HepG2 (cell line): ENCODE measurements around the gene LRRC32. TPM values are rescaled to one million over a fixed set of nuclear protein-coding genes. Genes with fewer than 3 reads are reported as not detected.

Source experiments
- ATAC-seq: fragments of 200-7000 bp; cut with Tn5 transposase; 3 replicates; pipeline ENCODE4 v1.9.1; 2020; ENCODE audit warnings: mild to moderate bottlenecking, moderate library complexity
- BruUV-seq: library from RNA; stranded (reverse); fragments of 400-500 nt; replicated peaks from 2 replicates; lab custom pipeline; 2021; lab: Mats Ljungman, UMichigan
- CTCF ChIA-PET: fragments of 300-600 bp; formaldehyde crosslinking; extraction: SDS; loops from one replicate; lab custom pipeline; 2021; ENCODE audit warnings: low total read pairs, inconsistent platforms, low intra/inter-chr PET ratio; lab: Yijun Ruan, JAX
- POLR2A ChIA-PET: fragments of 350-600 bp; sonication (Branson Sonifier 250); formaldehyde crosslinking; loops from one replicate; lab custom pipeline; 2020; ENCODE audit warnings: antibody characterized with exemption, inconsistent platforms; lab: Yijun Ruan, JAX
- DNase-seq: peaks from one replicate; pipeline ENCODE4 v3.0.0-alpha.2; 2015; ENCODE audit warnings: low spot score
- FAIRE-seq: peaks from 3 replicates; lab custom pipeline; 2011; peaks lifted over from hg19 to GRCh38; lab: Jason Lieb, UNC
- H2AFZ ChIP-seq: one replicate; pipeline ENCODE4 v1.6.1; 2011; ENCODE audit warnings: low read length, inconsistent platforms
- H3K27ac ChIP-seq: fragments of 300-600 bp; 3 replicates; pipeline ENCODE4 v1.8.0; 2011; ENCODE audit warnings: mixed run types, mild to moderate bottlenecking, mixed read lengths, low read length, inconsistent platforms; ENCODE audit not compliant: insufficient read depth; ENCODE audit errors: extremely low read length
- H3K27me3 ChIP-seq, 2 experiments: fragments of 200-600 bp in 1 of 2; 2 replicates in 1 of 2; 3 replicates in 1 of 2; pipeline versions ENCODE4 v1.6.0 to v1.8.0; 2011; ENCODE audit warnings: low read length in 2 of 2, mild to moderate bottlenecking in 2 of 2, moderate library complexity in 2 of 2, inconsistent platforms in 1 of 2; ENCODE audit not compliant: insufficient read depth in 2 of 2, control insufficient read depth in 1 of 2
- H3K36me3 ChIP-seq, 2 experiments: fragments of 200-600 bp in 1 of 2; replicated peaks in 1 of 2; 2 replicates in 1 of 2; 3 replicates in 1 of 2; pipeline versions ENCODE4 v1.5.1 to v1.8.0; 2011; ENCODE audit warnings: low read length in 2 of 2, inconsistent platforms in 1 of 2; ENCODE audit not compliant: insufficient read depth in 2 of 2, control insufficient read depth in 1 of 2
- H3K4me1 ChIP-seq: 2 replicates; pipeline ENCODE4 v1.5.1; 2012; ENCODE audit warnings: low read length, inconsistent platforms; ENCODE audit not compliant: insufficient read depth
- H3K4me2 ChIP-seq: 2 replicates; pipeline ENCODE4 v1.6.0; 2011; ENCODE audit warnings: low read depth, low read length, inconsistent platforms
- H3K4me3 ChIP-seq, 3 experiments: fragments of 200-600 bp in 1 of 3; sonication (generic), shearing (Covaris generic) in 1 of 3; replicated peaks in 1 of 3; 2 replicates each; pipeline ENCODE4 v1.5.1; 2011 to 2016; ENCODE audit warnings: low read length in 3 of 3, inconsistent platforms in 2 of 3, low read depth in 2 of 3, mild to moderate bottlenecking in 2 of 3, control low read depth in 1 of 3, mixed read lengths in 1 of 3; ENCODE audit not compliant: insufficient read depth in 1 of 3
- H3K79me2 ChIP-seq: one replicate; pipeline ENCODE4 v1.6.1; 2011; ENCODE audit warnings: low read length, inconsistent platforms; ENCODE audit not compliant: insufficient read depth
- H3K9ac ChIP-seq: 2 replicates; pipeline ENCODE4 v1.6.0; 2011; ENCODE audit warnings: mild to moderate bottlenecking, low read depth, low read length, inconsistent platforms; ENCODE audit not compliant: insufficient read depth
- H3K9me3 ChIP-seq: 2 replicates; pipeline ENCODE4 v1.5.1; 2012; ENCODE audit warnings: mild to moderate bottlenecking, low read length
- H4K20me1 ChIP-seq: 2 replicates; pipeline ENCODE4 v1.6.0; 2011; ENCODE audit warnings: inconsistent platforms, mild to moderate bottlenecking, low read length, moderate library complexity; ENCODE audit not compliant: insufficient read depth
- ASH2L ChIP-seq: fragments of 300-600, 200-600 bp; sonication (generic); IDR thresholded peaks from 2 replicates; pipeline ENCODE4 v1.7.0; 2017; ENCODE audit warnings: low read depth, mild to moderate bottlenecking, moderate library complexity, mixed read lengths, low read length; ENCODE audit not compliant: insufficient read length
- BRCA1 ChIP-seq: sonication (generic); formaldehyde crosslinking; IDR thresholded peaks from 2 replicates; pipeline ENCODE4 v1.4.0; 2020; ENCODE audit warnings: missing genetic modification reagents
- ETV5 ChIP-seq: IDR thresholded peaks from 2 replicates; pipeline ENCODE4 v1.6.1; 2018; ENCODE audit warnings: missing biosample characterization, missing genetic modification reagents, inconsistent platforms, borderline replicate concordance
- HHEX ChIP-seq: IDR thresholded peaks from 2 replicates; pipeline ENCODE4 v1.6.1; 2016; ENCODE audit warnings: control low read depth
- IRX3 ChIP-seq: sonication (generic); formaldehyde crosslinking; IDR thresholded peaks from 2 replicates; pipeline ENCODE4 v1.8.1; 2023; ENCODE audit warnings: mild to moderate bottlenecking, low read depth, missing genetic modification reagents, borderline replicate concordance
- KLF12 ChIP-seq: sonication (generic); formaldehyde crosslinking; IDR thresholded peaks from 2 replicates; pipeline ENCODE4 v1.4.0; 2020; ENCODE audit warnings: missing genetic modification reagents, borderline replicate concordance
- NFE2L2 ChIP-seq: fragments of 150-350 bp; IDR thresholded peaks from 2 replicates; pipeline ENCODE4 v1.6.1; 2014; ENCODE audit warnings: low read length
- SMC3 ChIP-seq: IDR thresholded peaks from 2 replicates; pipeline ENCODE4 v1.6.1; 2011; ENCODE audit warnings: low read length, improper control_type of control experiment
- SRSF4 ChIP-seq: fragments of 200-400 bp; formaldehyde crosslinking; IDR thresholded peaks from one replicate; pipeline ENCODE4 v1.6.1; 2018; ENCODE audit warnings: mild to moderate bottlenecking, low read depth, low read length, moderate library complexity; ENCODE audit not compliant: poor library complexity, severe bottlenecking
- ZBTB21 ChIP-seq: sonication (generic); formaldehyde crosslinking; IDR thresholded peaks from 2 replicates; pipeline ENCODE4 v1.4.0; 2020; ENCODE audit warnings: missing genetic modification reagents
- ZNF546 ChIP-seq: sonication (generic); formaldehyde crosslinking; conservative IDR thresholded peaks from 2 replicates; pipeline ENCODE4 v1.8.1; 2023; ENCODE audit warnings: mild to moderate bottlenecking, missing genetic modification reagents
- ZSCAN21 ChIP-seq: sonication (generic); formaldehyde crosslinking; IDR thresholded peaks from 2 replicates; pipeline ENCODE4 v1.8.0; 2022; ENCODE audit warnings: mild to moderate bottlenecking, missing genetic modification reagents, moderate library complexity, borderline replicate concordance
- ZSCAN31 ChIP-seq: sonication (generic); formaldehyde crosslinking; IDR thresholded peaks from 2 replicates; pipeline ENCODE4 v1.5.0; 2020; ENCODE audit warnings: low read depth, mild to moderate bottlenecking, missing genetic modification reagents
- WGBS: methylation state at CpG from one replicate; pipeline ENCODE4 v1.1.6; 2017; ENCODE audit warnings: low lambda C conversion rate; 5-methylcytosine and 5-hydroxymethylcytosine counted together
- in situ Hi-C: cut with HindIII; loops from 2 replicates; pipeline ENCODE4 v1.10.0; 2017; ENCODE audit warnings: low pct_unique_long_range_greater_than_20kb; ENCODE audit not compliant: extremely low pct_ligation_motif_present
- intact Hi-C: fragments of 100-400 bp; cut with micrococcal nuclease; formaldehyde crosslinking; loops from one replicate; pipeline ENCODE4 v1.10.0; 2022; ENCODE audit not compliant: unreplicated experiment
- polyA plus RNA-seq, 8 experiments: library from polyadenylated mRNA; depleted of rRNA in 3 of 8; stranded (reverse) in 7 of 8; unstranded in 1 of 8; fragments of >200 nt; fragmentation: Illumina TruSeq in 4 of 8; extraction: Trizol in 4 of 8; gene quantifications; 2 replicates each; pipeline versions ENCODE4 v1.2.1 to v1.2.3, GENCODE V29; 2011 to 2016; ENCODE audit warnings: low read depth in 4 of 8, missing spikeins in 1 of 8, mixed read lengths in 1 of 8; ENCODE audit not compliant: insufficient read depth in 1 of 8
- total RNA-seq, 5 experiments: library from RNA; depleted of rRNA; stranded (reverse); fragments of >200 nt; fragmentation: Illumina TruSeq; extraction: Trizol; gene quantifications; 2 replicates each; pipeline ENCODE4 v1.2.3, GENCODE V29; 2016; ENCODE audit warnings: low read depth in 1 of 5
- TF ChIP-seq, protein P1 (sequence below): sonication (generic); formaldehyde crosslinking; IDR thresholded peaks from 2 replicates; pipeline ENCODE4 v1.5.0; 2020; ENCODE audit warnings: mild to moderate bottlenecking, missing genetic modification reagents
- TF ChIP-seq, protein P2 (sequence below): sonication (generic); formaldehyde crosslinking; IDR thresholded peaks from 2 replicates; pipeline ENCODE4 v1.5.0; 2020; ENCODE audit warnings: missing genetic modification reagents
- TF ChIP-seq, protein P3 (sequence below): sonication (generic); formaldehyde crosslinking; IDR thresholded peaks from 2 replicates; pipeline ENCODE4 v1.8.0; 2022; ENCODE audit warnings: mild to moderate bottlenecking, missing genetic modification reagents, moderate library complexity

Gene LRRC32
- total and polyA plus RNA-seq, 2 of the 13 experiments (the other 11 are each of a cell fraction or from before 2014, with no cell fraction given) = 0.07 TPM; not detected in 1

DNA sequence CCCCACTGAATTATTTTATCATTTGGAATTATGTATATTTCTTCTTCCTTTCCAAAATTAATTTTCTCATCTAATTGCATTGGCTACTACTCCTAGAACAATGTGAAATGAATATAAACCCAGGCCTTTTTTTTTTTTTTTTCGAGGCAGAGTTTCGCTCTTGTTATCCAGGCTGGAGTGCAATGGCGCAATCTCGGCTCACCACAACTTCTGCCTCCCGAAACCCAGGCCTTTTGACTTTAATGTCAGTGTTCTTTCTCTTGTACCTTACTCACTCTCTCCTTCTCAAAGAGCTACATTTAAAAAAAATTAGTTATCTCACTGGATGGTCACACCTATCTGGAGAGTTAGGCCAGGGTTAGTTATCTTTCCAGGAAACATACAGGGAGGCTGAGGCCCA, 35.3 kb upstream of the LRRC32 start:
- BruUV-seq = no TSS peak

DNA sequence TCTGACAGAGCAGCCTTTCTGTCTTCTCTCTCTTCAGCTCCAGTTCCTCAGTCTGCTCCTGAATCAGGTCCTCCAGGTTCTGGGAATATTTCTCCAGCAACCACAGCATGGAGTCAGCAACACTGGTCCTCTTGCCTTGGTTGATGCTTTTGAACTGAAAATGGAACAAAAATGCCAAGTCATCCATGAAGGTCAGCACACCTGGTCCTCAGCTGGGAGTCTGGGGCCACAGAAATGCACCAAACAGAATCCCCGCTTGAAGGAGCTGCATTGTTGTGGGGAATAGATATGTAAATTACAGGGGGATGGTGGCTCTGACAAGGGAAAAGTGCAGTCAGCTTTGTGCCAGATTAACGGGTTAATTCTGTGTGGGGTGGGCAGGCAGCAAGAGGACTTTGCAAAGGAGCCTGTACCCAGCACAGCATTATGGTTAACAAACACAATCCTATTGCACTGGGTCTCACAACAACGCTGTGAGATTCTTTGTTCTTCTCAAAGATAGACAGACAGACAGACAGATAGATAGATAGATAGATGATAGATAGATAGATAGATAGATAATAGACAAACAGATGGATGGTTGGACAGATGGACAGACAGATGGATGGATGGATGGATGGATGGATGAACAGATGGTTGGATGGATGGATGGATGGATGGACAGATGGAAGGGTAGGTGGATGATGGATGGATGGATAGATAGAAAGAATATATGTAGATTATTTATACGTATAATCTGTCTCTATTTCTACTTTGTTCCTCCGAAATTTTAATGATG, 33.8 kb upstream of the LRRC32 start:
- Histone ChIP-seq H3K4me2 (no peak overlapping the region), H3K9ac (no peak overlapping the region), H3K4me3 (no peak overlapping the region), H2AFZ (no peak overlapping the region), H4K20me1 (no peaks in the 10 kb centered on the region), H3K9me3 (no peaks in the 10 kb centered on the region), H3K27me3 (peaks cover 3 to 12% of the 10 kb centered on the region in 2 experiments; a peak in 3 of 5 replicates), H3K79me2 (no peaks in the 10 kb centered on the region), H3K27ac (no peak overlapping the region), H3K36me3 (no peaks in the 10 kb centered on the region), H3K4me1 (no peaks in the 10 kb centered on the region)
- ATAC-seq (no peak), DNase-seq (no peak), FAIRE-seq (no peak)
- 9% methylated on average over 5 of the region's 5 CpGs for WGBS
- POLR2A ChIA-PET = no interaction called here
- intact Hi-C loops (no loop called here), in situ Hi-C loops (no loop called here)
- no TSS peak for BruUV-seq
- CTCF ChIA-PET = no interaction called here
- TF ChIP-seq SMC3 (no peak), NFE2L2 (peak; percentile 77)
- TF ChIP-seq, protein P1, sequence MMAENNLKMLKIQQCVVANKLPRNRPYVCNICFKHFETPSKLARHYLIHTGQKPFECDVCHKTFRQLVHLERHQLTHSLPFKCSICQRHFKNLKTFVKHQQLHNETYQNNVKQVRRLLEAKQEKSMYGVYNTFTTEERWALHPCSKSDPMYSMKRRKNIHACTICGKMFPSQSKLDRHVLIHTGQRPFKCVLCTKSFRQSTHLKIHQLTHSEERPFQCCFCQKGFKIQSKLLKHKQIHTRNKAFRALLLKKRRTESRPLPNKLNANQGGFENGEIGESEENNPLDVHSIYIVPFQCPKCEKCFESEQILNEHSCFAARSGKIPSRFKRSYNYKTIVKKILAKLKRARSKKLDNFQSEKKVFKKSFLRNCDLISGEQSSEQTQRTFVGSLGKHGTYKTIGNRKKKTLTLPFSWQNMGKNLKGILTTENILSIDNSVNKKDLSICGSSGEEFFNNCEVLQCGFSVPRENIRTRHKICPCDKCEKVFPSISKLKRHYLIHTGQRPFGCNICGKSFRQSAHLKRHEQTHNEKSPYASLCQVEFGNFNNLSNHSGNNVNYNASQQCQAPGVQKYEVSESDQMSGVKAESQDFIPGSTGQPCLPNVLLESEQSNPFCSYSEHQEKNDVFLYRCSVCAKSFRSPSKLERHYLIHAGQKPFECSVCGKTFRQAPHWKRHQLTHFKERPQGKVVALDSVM (CRISPR knock-in tag) = no peak
- TF ChIP-seq, protein P2, sequence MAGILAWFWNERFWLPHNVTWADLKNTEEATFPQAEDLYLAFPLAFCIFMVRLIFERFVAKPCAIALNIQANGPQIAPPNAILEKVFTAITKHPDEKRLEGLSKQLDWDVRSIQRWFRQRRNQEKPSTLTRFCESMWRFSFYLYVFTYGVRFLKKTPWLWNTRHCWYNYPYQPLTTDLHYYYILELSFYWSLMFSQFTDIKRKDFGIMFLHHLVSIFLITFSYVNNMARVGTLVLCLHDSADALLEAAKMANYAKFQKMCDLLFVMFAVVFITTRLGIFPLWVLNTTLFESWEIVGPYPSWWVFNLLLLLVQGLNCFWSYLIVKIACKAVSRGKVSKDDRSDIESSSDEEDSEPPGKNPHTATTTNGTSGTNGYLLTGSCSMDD (CRISPR knock-in tag) = no peak

More for the DNA sequence above, 35.3 kb upstream of the LRRC32 start:
- no peak overlapping the region for H3K27ac ChIP-seq
- H3K4me1 ChIP-seq = no peaks in the 10 kb centered on the region
- no peaks in the 10 kb centered on the region for H3K36me3 ChIP-seq
- CTCF ChIA-PET = no interaction called here
- H2AFZ ChIP-seq = no peak overlapping the region
- H4K20me1 ChIP-seq = no peaks in the 10 kb centered on the region
- H3K4me3 ChIP-seq = no peak overlapping the region
- H3K79me2 ChIP-seq = no peaks in the 10 kb centered on the region
- H3K4me2 ChIP-seq = no peak overlapping the region
- in situ Hi-C loops = no loop called here
- peaks cover 3 to 10% of the 10 kb centered on the region in 2 experiments; a peak in 2 of 5 replicates for H3K27me3 ChIP-seq
- no peak for TF ChIP-seq ZSCAN21
- TF ChIP-seq ZSCAN31 (CRISPR knock-in tag) = no peak
- no peak for TF ChIP-seq KLF12 (CRISPR knock-in tag)
- no peak for TF ChIP-seq ETV5 (CRISPR knock-in tag)
- TF ChIP-seq SRSF4 = no peak
- TF ChIP-seq ZBTB21 (CRISPR knock-in tag) = no peak
- no peak for TF ChIP-seq BRCA1 (CRISPR knock-in tag)
- TF ChIP-seq ASH2L = no peak
- no peak for TF ChIP-seq IRX3
- TF ChIP-seq ZNF546 (CRISPR knock-in tag) = no peak
- TF ChIP-seq, protein P3, sequence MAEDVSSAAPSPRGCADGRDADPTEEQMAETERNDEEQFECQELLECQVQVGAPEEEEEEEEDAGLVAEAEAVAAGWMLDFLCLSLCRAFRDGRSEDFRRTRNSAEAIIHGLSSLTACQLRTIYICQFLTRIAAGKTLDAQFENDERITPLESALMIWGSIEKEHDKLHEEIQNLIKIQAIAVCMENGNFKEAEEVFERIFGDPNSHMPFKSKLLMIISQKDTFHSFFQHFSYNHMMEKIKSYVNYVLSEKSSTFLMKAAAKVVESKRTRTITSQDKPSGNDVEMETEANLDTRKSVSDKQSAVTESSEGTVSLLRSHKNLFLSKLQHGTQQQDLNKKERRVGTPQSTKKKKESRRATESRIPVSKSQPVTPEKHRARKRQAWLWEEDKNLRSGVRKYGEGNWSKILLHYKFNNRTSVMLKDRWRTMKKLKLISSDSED (CRISPR knock-in tag) = no peak
- no peak for TF ChIP-seq HHEX (CRISPR knock-in tag)
- H3K9ac ChIP-seq = no peak overlapping the region
- POLR2A ChIA-PET = no interaction called here
- intact Hi-C loops = no loop called here
- ATAC-seq (no peak), DNase-seq (no peak), FAIRE-seq (no peak)
- 40% methylated on average over 5 of the region's 5 CpGs for WGBS
- H3K9me3 ChIP-seq = no peaks in the 10 kb centered on the region
